Endothelial cell of umbilical vein (primary cell): ENCODE measurements around the gene ARHGEF16. TPM values are rescaled to one million over a fixed set of nuclear protein-coding genes. Genes with fewer than 3 reads are reported as not detected.

ENCODE experiments used
- BruUV-seq: library from RNA; stranded (reverse); fragments of 400-500 nt; replicated peaks from 2 replicates; lab custom pipeline; 2021; lab: Mats Ljungman, UMichigan
- CTCF ChIA-PET: fragments of 300-600, 350-600 bp; sonication (Branson Sonifier 250); formaldehyde crosslinking; loops from one replicate; lab custom pipeline; 2021; ENCODE audit warnings: antibody characterized with exemption, inconsistent platforms; lab: Charles Lee
- POLR2A ChIA-PET: fragments of 300-600, 350-600 bp; sonication (Branson Sonifier 250); formaldehyde crosslinking; loops from one replicate; lab custom pipeline; 2021; ENCODE audit warnings: antibody characterized with exemption, inconsistent platforms; lab: Charles Lee
- DNase-seq: peaks from one replicate; pipeline ENCODE4 v3.0.0-alpha.2; 2011; ENCODE audit warnings: low read depth, low spot score
- FAIRE-seq: peaks from 2 replicates; lab custom pipeline; 2011; peaks lifted over from hg19 to GRCh38; lab: Jason Lieb, UNC
- H2AFZ ChIP-seq: 2 replicates; pipeline ENCODE4 v1.6.0; 2012; ENCODE audit warnings: low read depth, low read length, control low read depth, inconsistent platforms
- H3K27ac ChIP-seq: 2 replicates; pipeline ENCODE4 v1.5.1; 2011; ENCODE audit warnings: low read depth, mild to moderate bottlenecking, control low read depth, low read length, moderate library complexity; ENCODE audit not compliant: insufficient read depth
- H3K27me3 ChIP-seq, 2 experiments: 2 replicates each; pipeline versions ENCODE4 v1.6.0 to v1.6.1; 2011; ENCODE audit warnings: low read length in 2 of 2, mixed read lengths in 1 of 2; ENCODE audit not compliant: control insufficient read depth in 2 of 2, insufficient read depth in 2 of 2
- H3K36me3 ChIP-seq, 2 experiments: 2 replicates in 1 of 2; 3 replicates in 1 of 2; pipeline ENCODE4 v1.5.1; 2011; ENCODE audit warnings: low read length in 2 of 2, mild to moderate bottlenecking in 1 of 2, moderate library complexity in 1 of 2; ENCODE audit not compliant: control insufficient read depth in 2 of 2, insufficient read depth in 2 of 2; ENCODE audit errors: extremely low read depth in 1 of 2
- H3K4me1 ChIP-seq: 3 replicates; pipeline ENCODE4 v1.5.1; 2011; ENCODE audit warnings: mild to moderate bottlenecking, low read length; ENCODE audit not compliant: control insufficient read depth, insufficient read depth; ENCODE audit errors: extremely low read depth
- H3K4me2 ChIP-seq: 2 replicates; pipeline ENCODE4 v1.6.1; 2011; ENCODE audit warnings: low read length, control low read depth, mixed read lengths; ENCODE audit not compliant: insufficient read depth
- H3K4me3 ChIP-seq, 3 experiments: fragments of 200-600 bp in 1 of 3; sonication (generic), shearing (Covaris generic) in 1 of 3; replicated peaks in 1 of 3; 2 replicates each; pipeline ENCODE4 v1.5.1; 2011 to 2016; ENCODE audit warnings: control low read depth in 3 of 3, low read length in 3 of 3, mild to moderate bottlenecking in 2 of 3, inconsistent platforms in 1 of 3, low read depth in 1 of 3, moderate library complexity in 1 of 3; ENCODE audit not compliant: insufficient read depth in 1 of 3
- H3K79me2 ChIP-seq: 2 replicates; pipeline ENCODE4 v1.6.0; 2012; ENCODE audit warnings: low read length, inconsistent platforms; ENCODE audit not compliant: control insufficient read depth, insufficient read depth
- H3K9ac ChIP-seq: replicated peaks from 2 replicates; pipeline ENCODE3; 2011; ENCODE audit warnings: low read length, control low read depth; ENCODE audit not compliant: insufficient read depth; ENCODE audit errors: extremely low read depth
- H3K9me1 ChIP-seq: replicated peaks from 3 replicates; pipeline ENCODE4 v1.6.0; 2011; ENCODE audit warnings: mild to moderate bottlenecking, low read length; ENCODE audit not compliant: control insufficient read depth, insufficient read depth; ENCODE audit errors: extremely low read depth
- H3K9me3 ChIP-seq: replicated peaks from 2 replicates; pipeline ENCODE4 v1.5.1; 2012; ENCODE audit warnings: low read length, inconsistent platforms; ENCODE audit not compliant: control insufficient read depth, insufficient read depth
- H4K20me1 ChIP-seq: replicated peaks from 2 replicates; pipeline ENCODE3; 2011; ENCODE audit warnings: mild to moderate bottlenecking, low read length; ENCODE audit not compliant: control insufficient read depth, insufficient read depth; ENCODE audit errors: extremely low read depth
- EZH2 ChIP-seq: IDR thresholded peaks from 2 replicates; pipeline ENCODE4 v1.6.1; 2012; ENCODE audit warnings: borderline replicate concordance, low read depth, mild to moderate bottlenecking, moderate library complexity, low read length, inconsistent platforms; ENCODE audit not compliant: severe bottlenecking
- FOS ChIP-seq: IDR thresholded peaks from 2 replicates; pipeline ENCODE4 v1.6.1; 2011; ENCODE audit warnings: mild to moderate bottlenecking, low read length, moderate library complexity, borderline replicate concordance; ENCODE audit not compliant: insufficient read depth
- GATA2 ChIP-seq: IDR thresholded peaks from 2 replicates; pipeline ENCODE4 v1.7.0; 2011; ENCODE audit warnings: low read depth, mild to moderate bottlenecking, moderate library complexity, mixed read lengths, low read length; ENCODE audit not compliant: insufficient read length, insufficient read depth
- JUN ChIP-seq: IDR thresholded peaks from 2 replicates; pipeline ENCODE4 v1.6.1; 2011; ENCODE audit warnings: borderline replicate concordance, low read depth; ENCODE audit not compliant: insufficient read length, insufficient read depth
- MYC ChIP-seq: IDR thresholded peaks from one replicate; pipeline ENCODE4 v1.6.1; 2011; ENCODE audit warnings: mild to moderate bottlenecking, low read depth, low read length
- POLR2A ChIP-seq: IDR thresholded peaks from 2 replicates; pipeline ENCODE4 v1.6.1; 2012; ENCODE audit warnings: low read depth, mild to moderate bottlenecking, control low read depth, low read length
- POLR2AphosphoS5 ChIP-seq: IDR thresholded peaks from 2 replicates; pipeline ENCODE4 v1.6.1; 2012; ENCODE audit warnings: low read depth, mild to moderate bottlenecking, control low read depth, low read length, moderate library complexity; ENCODE audit not compliant: insufficient read depth
- dilution Hi-C: fragments of 300-500 bp; cut with MboI; formaldehyde crosslinking; loops from one replicate; pipeline ENCODE4 v1.15.0; 2019; ENCODE audit warnings: low sequenced_read_pairs; ENCODE audit not compliant: extremely low pct_ligation_motif_present
- intact Hi-C: fragments of 100-400 bp; cut with micrococcal nuclease; formaldehyde crosslinking; loops from one replicate; pipeline ENCODE4 v1.10.0; 2022
- polyA plus RNA-seq, 4 experiments: library from polyadenylated mRNA; depleted of rRNA in 3 of 4; stranded (reverse) in 3 of 4; unstranded in 1 of 4; fragments of >200 nt; gene quantifications; 2 replicates each; pipeline versions ENCODE4 v1.2.1 to v1.2.3, GENCODE V29; 2011 to 2012; ENCODE audit warnings: missing spikeins in 1 of 4
- total RNA-seq: library from RNA; stranded (reverse); gene quantifications from 2 replicates; pipeline ENCODE4 v1.2.3, GENCODE V29; 2021
- TF ChIP-seq, protein P1 (sequence below): IDR thresholded peaks from 2 replicates; pipeline ENCODE4 v1.6.1; 2011; ENCODE audit not compliant: insufficient read depth, insufficient read length
- TF ChIP-seq, protein P2 (sequence below), 2 donors: IDR thresholded peaks; 1 replicate in 1 of 2; 2 replicates in 1 of 2; pipeline ENCODE4 v1.5.1; 2011; ENCODE audit warnings: low read length in 2 of 2, mild to moderate bottlenecking in 2 of 2, moderate library complexity in 2 of 2, control low read depth in 1 of 2, inconsistent platforms in 1 of 2, low read depth in 1 of 2; ENCODE audit not compliant: insufficient read depth in 1 of 2; ENCODE audit errors: extremely low read depth in 1 of 2

ARHGEF16 gene
- total and polyA plus RNA-seq, 2 donors (not counting 3 experiments of a cell fraction or from before 2014, with no cell fraction given), result 0.52 to 1.3 TPM

DNA sequence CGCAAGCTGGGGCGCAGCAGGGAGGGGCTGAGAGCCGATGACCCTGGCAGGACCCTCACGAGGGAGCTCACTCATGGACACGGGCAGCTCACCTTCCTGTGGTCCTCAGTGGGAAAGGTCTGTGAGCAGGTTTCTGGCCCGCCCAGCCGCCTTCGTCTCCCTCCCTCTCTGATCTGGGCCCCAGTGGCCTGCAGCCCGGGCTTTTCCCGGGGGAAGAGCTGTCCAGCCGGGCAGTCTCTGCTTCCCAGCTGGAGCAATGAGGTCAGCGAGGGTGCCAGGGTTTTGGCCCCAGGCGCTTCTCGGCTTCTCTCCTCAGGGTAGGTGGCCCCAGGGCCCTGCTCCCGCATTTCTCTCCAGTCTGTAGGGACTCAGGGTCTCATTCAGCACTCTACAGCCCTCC is 22.2 kb upstream of the ARHGEF16 start:
- H3K36me3 ChIP-seq, result no peaks in the 10 kb centered on the region
- no peaks in the 10 kb centered on the region for H3K4me1 ChIP-seq
- FAIRE-seq (no peak), DNase-seq (no peak)
- ChIA-PET CTCF (interaction anchor here (0.7 to 1.7 kb wide), 2 partner anchors 21 to 1018 kb away, joined by 3 to 4 read pairs; no protein-coding TSS in a partner anchor), POLR2A (no interaction called here)
- no peak overlapping the region for H3K4me3 ChIP-seq
- H3K27me3 ChIP-seq, result no peaks in the 10 kb centered on the region
- BruUV-seq, result no TSS peak
- intact Hi-C loops, result no loop called here
- dilution Hi-C loops, result no loop called here
- no peak overlapping the region for H2AFZ ChIP-seq
- H3K9me3 ChIP-seq, result no peaks in the 10 kb centered on the region
- H3K27ac ChIP-seq, result no peak overlapping the region
- no peaks in the 10 kb centered on the region for H3K9me1 ChIP-seq
- no peaks in the 10 kb centered on the region for H4K20me1 ChIP-seq
- H3K79me2 ChIP-seq, result no peaks in the 10 kb centered on the region
- TF ChIP-seq, protein P1, sequence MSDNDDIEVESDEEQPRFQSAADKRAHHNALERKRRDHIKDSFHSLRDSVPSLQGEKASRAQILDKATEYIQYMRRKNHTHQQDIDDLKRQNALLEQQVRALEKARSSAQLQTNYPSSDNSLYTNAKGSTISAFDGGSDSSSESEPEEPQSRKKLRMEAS, result no peak
- TF ChIP-seq GATA2, result no peak
- TF ChIP-seq EZH2, result no peak
- TF ChIP-seq JUN, result no peak
- no peak for TF ChIP-seq MYC
- TF ChIP-seq, protein P2, sequence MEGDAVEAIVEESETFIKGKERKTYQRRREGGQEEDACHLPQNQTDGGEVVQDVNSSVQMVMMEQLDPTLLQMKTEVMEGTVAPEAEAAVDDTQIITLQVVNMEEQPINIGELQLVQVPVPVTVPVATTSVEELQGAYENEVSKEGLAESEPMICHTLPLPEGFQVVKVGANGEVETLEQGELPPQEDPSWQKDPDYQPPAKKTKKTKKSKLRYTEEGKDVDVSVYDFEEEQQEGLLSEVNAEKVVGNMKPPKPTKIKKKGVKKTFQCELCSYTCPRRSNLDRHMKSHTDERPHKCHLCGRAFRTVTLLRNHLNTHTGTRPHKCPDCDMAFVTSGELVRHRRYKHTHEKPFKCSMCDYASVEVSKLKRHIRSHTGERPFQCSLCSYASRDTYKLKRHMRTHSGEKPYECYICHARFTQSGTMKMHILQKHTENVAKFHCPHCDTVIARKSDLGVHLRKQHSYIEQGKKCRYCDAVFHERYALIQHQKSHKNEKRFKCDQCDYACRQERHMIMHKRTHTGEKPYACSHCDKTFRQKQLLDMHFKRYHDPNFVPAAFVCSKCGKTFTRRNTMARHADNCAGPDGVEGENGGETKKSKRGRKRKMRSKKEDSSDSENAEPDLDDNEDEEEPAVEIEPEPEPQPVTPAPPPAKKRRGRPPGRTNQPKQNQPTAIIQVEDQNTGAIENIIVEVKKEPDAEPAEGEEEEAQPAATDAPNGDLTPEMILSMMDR (IDR thresholded peaks at IDR 0.05; ENCODE audit: extremely low read depth in 1 of 2, insufficient read depth in 1 of 2, low read depth in 1 of 2, low read length in 2 of 2), result no peak
- no peak for TF ChIP-seq POLR2A
- TF ChIP-seq POLR2AphosphoS5, result no peak
- no peak for TF ChIP-seq FOS
- H3K9ac ChIP-seq, result no peak overlapping the region
- H3K4me2 ChIP-seq, result no peak overlapping the region
